ENCODE results near the gene RAB36.

Gene RAB36

GRCh38 chr22:23184100-23184763 lies 39.0 kb downstream of the RAB36 start:
- DNase-seq (ENCODE audit: low spot score in 2 of 2) (no peak), ATAC-seq (no peak)
- Mint-ChIP-seq H3K36me3 (peaks cover 21% of the 10 kb centered on the region), H3K27ac (peak overlapping the region; percentile 88), H3K4me3 (peak overlapping the region; percentile 86), H3K9me3 (no peaks in the 10 kb centered on the region), H3K4me1 (peaks cover 69% of the 10 kb centered on the region)

GRCh38 chr22:23184764-23185113 lies 39.5 kb downstream of the RAB36 start:
- Mint-ChIP-seq H3K4me1 (peaks cover 64% of the 10 kb centered on the region), H3K27ac (peak overlapping the region; percentile 88), H3K4me3 (peak overlapping the region; percentile 86), H3K9me3 (no peaks in the 10 kb centered on the region), H3K36me3 (peaks cover 25% of the 10 kb centered on the region)
- DNase-seq (ENCODE audit: low spot score in 2 of 2) (no peak), ATAC-seq (no peak)

GRCh38 chr22:23187211-23187610 lies 41.9 kb downstream of the RAB36 start:
- H3K36me3 Mint-ChIP-seq: peaks cover 31% of the 10 kb centered on the region
- peak overlapping the region; percentile 63 for H3K27ac Mint-ChIP-seq
- ATAC-seq (no peak), DNase-seq (ENCODE audit: low spot score in 2 of 2) (no peak)
- H3K4me3 Mint-ChIP-seq: no peak overlapping the region
- H3K4me1 Mint-ChIP-seq: peaks cover 68% of the 10 kb centered on the region
- H3K9me3 Mint-ChIP-seq: no peaks in the 10 kb centered on the region

- no peaks in the 10 kb centered on the region for H3K9me3 Mint-ChIP-seq
- no peak overlapping the region for H3K4me3 Mint-ChIP-seq
- peaks cover 68% of the 10 kb centered on the region for H3K4me1 Mint-ChIP-seq
- peaks cover 24% of the 10 kb centered on the region for H3K36me3 Mint-ChIP-seq
- ATAC-seq: no peak
- H3K27ac Mint-ChIP-seq: peak overlapping the region; percentile 63
- no peak for DNase-seq (ENCODE audit: low spot score in 2 of 2)
Measured at GRCh38 chr22:23187871-23188700, 42.8 kb downstream of the RAB36 start.

GRCh38 chr22:23190526-23190925 lies 45.2 kb downstream of the RAB36 start:
- DNase-seq (ENCODE audit: low spot score in 2 of 2) (no peak), ATAC-seq (no peak)
- Mint-ChIP-seq H3K36me3 (peaks cover 19% of the 10 kb centered on the region), H3K27ac (no peak overlapping the region), H3K4me1 (peaks cover 54% of the 10 kb centered on the region), H3K4me3 (no peak overlapping the region), H3K9me3 (no peaks in the 10 kb centered on the region)

GRCh38 chr22:23192133-23192532 lies 46.9 kb downstream of the RAB36 start:
- Mint-ChIP-seq H3K4me3 (no peak overlapping the region), H3K4me1 (peaks cover 44% of the 10 kb centered on the region), H3K36me3 (peaks cover 19% of the 10 kb centered on the region), H3K27ac (no peak overlapping the region), H3K9me3 (no peaks in the 10 kb centered on the region)
- DNase-seq (ENCODE audit: low spot score in 2 of 2) (no peak), ATAC-seq (no peak)

- ATAC-seq (no peak), DNase-seq (ENCODE audit: low spot score in 2 of 2) (no peak)
- Mint-ChIP-seq H3K4me1 (peaks cover 43% of the 10 kb centered on the region), H3K4me3 (no peak overlapping the region), H3K9me3 (no peaks in the 10 kb centered on the region), H3K36me3 (peaks cover 19% of the 10 kb centered on the region), H3K27ac (no peak overlapping the region)
Measured at GRCh38 chr22:23192558-23192957, 47.3 kb downstream of the RAB36 start.

GRCh38 chr22:23193196-23193827 lies 48.0 kb downstream of the RAB36 start:
- H3K9me3 Mint-ChIP-seq: no peaks in the 10 kb centered on the region
- DNase-seq (ENCODE audit: low spot score in 2 of 2) (no peak), ATAC-seq (no peak)
- no peak overlapping the region for H3K4me3 Mint-ChIP-seq
- H3K4me1 Mint-ChIP-seq: peaks cover 45% of the 10 kb centered on the region
- H3K36me3 Mint-ChIP-seq: peaks cover 19% of the 10 kb centered on the region
- H3K27ac Mint-ChIP-seq: no peak overlapping the region

- Mint-ChIP-seq H3K27ac (no peak overlapping the region), H3K4me3 (no peak overlapping the region), H3K36me3 (peaks cover 21% of the 10 kb centered on the region), H3K4me1 (peaks cover 49% of the 10 kb centered on the region), H3K9me3 (no peaks in the 10 kb centered on the region)
- no peak for ATAC-seq
- no peak for DNase-seq (ENCODE audit: low spot score in 2 of 2)
Measured at GRCh38 chr22:23193882-23194281, 48.6 kb downstream of the RAB36 start.

GRCh38 chr22:23196165-23196564 lies 50.9 kb downstream of the RAB36 start:
- peaks cover 19% of the 10 kb centered on the region for H3K36me3 Mint-ChIP-seq
- no peaks in the 10 kb centered on the region for H3K9me3 Mint-ChIP-seq
- peaks cover 52% of the 10 kb centered on the region for H3K4me1 Mint-ChIP-seq
- H3K4me3 Mint-ChIP-seq: no peak overlapping the region
- no peak for ATAC-seq
- peak overlapping the region; percentile 45 for H3K27ac Mint-ChIP-seq
- no peak for DNase-seq (ENCODE audit: low spot score in 2 of 2)

GRCh38 chr22:23197836-23198235 lies 52.6 kb downstream of the RAB36 start:
- Mint-ChIP-seq H3K9me3 (no peaks in the 10 kb centered on the region), H3K36me3 (peaks cover 14% of the 10 kb centered on the region), H3K4me1 (peaks cover 49% of the 10 kb centered on the region), H3K27ac (peak overlapping the region; percentile 77), H3K4me3 (no peak overlapping the region)
- ATAC-seq (no peak), DNase-seq (ENCODE audit: low spot score in 2 of 2) (no peak)

- Mint-ChIP-seq H3K4me3 (no peak overlapping the region), H3K9me3 (no peaks in the 10 kb centered on the region), H3K36me3 (peaks cover 20% of the 10 kb centered on the region), H3K4me1 (peaks cover 48% of the 10 kb centered on the region), H3K27ac (no peak overlapping the region)
- ATAC-seq: no peak
- DNase-seq (ENCODE audit: low spot score in 2 of 2): no peak
Measured at GRCh38 chr22:23199159-23199558, 53.9 kb downstream of the RAB36 start.

- H3K4me1 Mint-ChIP-seq: peaks cover 48% of the 10 kb centered on the region
- ATAC-seq (no peak), DNase-seq (ENCODE audit: low spot score in 2 of 2) (no peak)
- no peak overlapping the region for H3K4me3 Mint-ChIP-seq
- peaks cover 20% of the 10 kb centered on the region for H3K36me3 Mint-ChIP-seq
- no peaks in the 10 kb centered on the region for H3K9me3 Mint-ChIP-seq
- H3K27ac Mint-ChIP-seq: peak overlapping the region; percentile 77
Measured at GRCh38 chr22:23200898-23201297, 55.6 kb downstream of the RAB36 start.

GRCh38 chr22:23202812-23203451 lies 57.7 kb downstream of the RAB36 start:
- ATAC-seq (no peak), DNase-seq (ENCODE audit: low spot score in 2 of 2) (no peak)
- Mint-ChIP-seq H3K4me3 (no peak overlapping the region), H3K36me3 (peaks cover 20% of the 10 kb centered on the region), H3K4me1 (peaks cover 52% of the 10 kb centered on the region), H3K27ac (peak overlapping the region; percentile 32), H3K9me3 (no peaks in the 10 kb centered on the region)

- no peak for DNase-seq (ENCODE audit: low spot score in 2 of 2)
- Mint-ChIP-seq H3K9me3 (no peaks in the 10 kb centered on the region), H3K4me3 (no peak overlapping the region), H3K4me1 (peaks cover 47% of the 10 kb centered on the region), H3K36me3 (peaks cover 20% of the 10 kb centered on the region), H3K27ac (peak overlapping the region; percentile 32)
- ATAC-seq: no peak
Measured at GRCh38 chr22:23203452-23204124, 58.3 kb downstream of the RAB36 start.
